ENCODE measurements around the gene ZCCHC18. TPM values are rescaled to one million over a fixed set of nuclear protein-coding genes. Genes with fewer than 3 reads are reported as not detected.

ZCCHC18 gene
- total RNA-seq, 1 experiment from 2014 or later: 0.21 TPM

DNA sequence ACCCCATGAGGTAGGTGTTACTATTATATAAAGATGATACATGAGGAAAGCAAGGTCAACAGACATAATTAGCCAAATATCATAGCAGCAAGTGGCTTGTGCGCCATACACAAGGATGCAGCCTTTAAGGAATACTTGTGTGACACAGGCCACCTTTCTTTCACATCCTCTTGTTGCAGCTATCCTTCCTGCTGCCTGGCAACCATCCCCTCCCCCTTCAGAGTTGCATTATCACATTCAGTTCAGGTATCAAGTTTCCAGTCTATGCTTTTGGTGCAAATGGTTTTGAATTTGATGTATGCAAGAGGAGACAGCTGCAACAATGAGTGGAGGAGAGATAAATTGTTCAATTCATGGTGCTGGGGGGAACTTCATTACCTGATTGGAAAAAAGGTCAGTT lies 6.4 kb downstream of the ZCCHC18 start:
- DNase-seq (ENCODE audit: low read depth, low spot score): no peak
- in situ Hi-C loops (cut with HindIII; ENCODE audit: low pct_unique_long_range_greater_than_20kb, low sequenced_read_pairs): no loop called here

DNA sequence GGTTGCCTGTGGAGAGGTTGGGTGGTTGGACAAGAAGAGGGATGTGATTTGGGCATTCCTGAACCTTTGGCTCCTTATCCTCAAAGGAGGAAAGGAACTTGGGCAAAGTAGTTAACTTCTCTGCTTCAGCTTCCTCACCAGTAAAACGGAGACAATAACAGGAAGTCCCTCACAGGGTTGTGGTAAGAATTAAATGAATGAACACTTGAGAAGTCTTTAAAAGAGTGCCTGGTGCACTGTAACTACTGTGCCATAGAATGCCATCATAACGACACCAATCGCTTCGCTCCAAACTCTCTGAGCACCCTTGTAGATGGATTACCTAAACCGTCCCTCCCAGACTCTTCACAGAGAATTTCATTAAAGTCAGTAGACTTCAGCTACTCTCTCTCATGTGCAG lies 10.5 kb downstream of the ZCCHC18 start:
- no peak for DNase-seq (ENCODE audit: low read depth, low spot score)
- in situ Hi-C loops (cut with HindIII; ENCODE audit: low pct_unique_long_range_greater_than_20kb, low sequenced_read_pairs): no loop called here

DNA sequence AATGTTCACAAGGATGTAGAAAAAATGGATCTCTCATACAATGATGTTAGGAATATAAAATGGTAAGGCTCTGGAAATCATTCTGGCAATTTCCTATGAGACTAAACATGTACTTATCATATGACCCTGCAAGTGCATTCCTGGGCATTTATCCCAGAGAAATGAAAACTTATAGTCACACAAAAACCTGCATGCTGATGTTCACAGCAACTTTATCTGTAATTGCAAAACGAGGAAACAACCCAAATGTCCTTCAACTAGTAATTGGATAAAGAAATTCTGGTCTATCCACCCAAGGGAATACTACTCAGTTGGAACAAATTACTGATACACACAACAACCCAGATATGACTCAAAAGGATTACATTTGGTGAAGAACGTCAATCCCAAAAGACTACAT lies 14.5 kb downstream of the ZCCHC18 start:
- no peak for DNase-seq (ENCODE audit: low read depth, low spot score)
- in situ Hi-C loops (cut with HindIII; ENCODE audit: low pct_unique_long_range_greater_than_20kb, low sequenced_read_pairs): no loop called here

DNA sequence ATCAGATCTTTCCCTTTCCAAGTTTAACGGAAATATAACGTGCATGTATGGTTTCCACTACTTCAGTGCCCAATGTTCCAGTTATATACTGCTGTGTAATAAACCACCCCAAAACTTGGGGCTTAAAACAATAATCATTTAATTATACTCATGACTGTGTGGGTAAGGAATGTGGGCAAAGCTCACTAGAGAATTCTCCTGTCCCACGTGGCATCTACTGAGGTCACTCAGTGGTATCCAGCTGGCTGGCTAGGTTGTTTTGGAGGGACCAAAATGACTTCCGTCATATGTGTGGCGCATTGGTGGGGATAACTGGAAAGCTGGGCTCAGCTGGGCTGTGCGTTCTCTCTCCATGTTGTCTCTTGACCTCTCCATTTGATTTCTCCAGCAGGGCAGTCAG lies 18.5 kb downstream of the ZCCHC18 start:
- no peak for DNase-seq (ENCODE audit: low read depth, low spot score)
- in situ Hi-C loops (cut with HindIII; ENCODE audit: low pct_unique_long_range_greater_than_20kb, low sequenced_read_pairs): no loop called here

DNA sequence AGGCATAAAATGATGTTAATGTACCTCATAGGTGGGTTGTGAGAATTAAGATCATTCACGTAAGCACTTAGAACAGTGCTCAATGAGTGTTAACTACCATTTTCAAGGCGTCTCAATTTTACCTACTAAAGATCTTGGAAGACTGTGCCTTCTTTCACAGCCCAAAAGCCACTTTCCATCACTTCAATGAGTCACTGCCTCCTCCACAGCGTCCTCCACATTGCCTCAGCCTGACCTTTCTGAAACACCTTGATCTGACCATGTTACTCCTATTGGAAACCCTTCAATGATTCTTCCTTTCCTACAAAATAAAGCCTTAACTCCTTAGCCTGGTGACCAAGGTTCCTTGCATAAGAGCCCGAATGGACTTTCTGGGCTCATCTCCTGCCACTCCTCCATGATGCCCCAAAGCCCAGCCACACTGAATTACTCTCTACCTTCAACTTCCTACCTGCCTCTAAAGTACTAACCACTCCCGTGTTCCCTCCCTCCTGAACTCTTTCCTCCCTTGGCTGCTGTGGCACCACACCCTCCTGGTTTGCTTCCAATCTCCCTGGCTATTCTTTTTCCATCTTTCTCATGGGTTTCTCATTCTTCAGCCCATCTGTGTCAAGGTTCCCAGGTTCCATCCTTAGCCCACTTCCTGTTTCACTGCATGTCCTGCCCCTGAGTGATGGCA lies 22.4 kb downstream of the ZCCHC18 start:
- in situ Hi-C loops (cut with HindIII; ENCODE audit: low pct_unique_long_range_greater_than_20kb, low sequenced_read_pairs): no loop called here

DNA sequence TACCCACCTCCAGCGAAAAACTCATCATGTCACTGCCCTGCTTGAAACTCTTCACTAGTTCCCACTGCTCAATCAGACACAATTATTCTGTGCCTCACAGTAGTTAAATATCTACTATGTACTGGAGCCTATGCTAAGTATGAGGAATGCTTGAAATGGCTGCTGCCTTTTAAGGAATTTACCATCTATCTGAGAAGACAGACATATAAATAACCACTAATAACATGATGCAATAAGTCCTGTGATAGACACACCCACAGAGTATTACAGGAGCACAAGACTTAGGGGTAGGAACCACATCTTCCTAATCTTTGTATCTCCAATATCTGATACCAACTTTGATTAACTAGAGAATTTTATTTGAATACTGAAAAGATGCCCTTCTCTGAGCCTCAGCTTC lies 23.4 kb downstream of the ZCCHC18 start:
- in situ Hi-C loops (cut with HindIII; ENCODE audit: low pct_unique_long_range_greater_than_20kb, low sequenced_read_pairs): no loop called here
- no peak for DNase-seq (ENCODE audit: low read depth, low spot score)

More for the DNA sequence above, 22.4 kb downstream of the ZCCHC18 start:
- DNase-seq (ENCODE audit: low read depth, low spot score): no peak

DNA sequence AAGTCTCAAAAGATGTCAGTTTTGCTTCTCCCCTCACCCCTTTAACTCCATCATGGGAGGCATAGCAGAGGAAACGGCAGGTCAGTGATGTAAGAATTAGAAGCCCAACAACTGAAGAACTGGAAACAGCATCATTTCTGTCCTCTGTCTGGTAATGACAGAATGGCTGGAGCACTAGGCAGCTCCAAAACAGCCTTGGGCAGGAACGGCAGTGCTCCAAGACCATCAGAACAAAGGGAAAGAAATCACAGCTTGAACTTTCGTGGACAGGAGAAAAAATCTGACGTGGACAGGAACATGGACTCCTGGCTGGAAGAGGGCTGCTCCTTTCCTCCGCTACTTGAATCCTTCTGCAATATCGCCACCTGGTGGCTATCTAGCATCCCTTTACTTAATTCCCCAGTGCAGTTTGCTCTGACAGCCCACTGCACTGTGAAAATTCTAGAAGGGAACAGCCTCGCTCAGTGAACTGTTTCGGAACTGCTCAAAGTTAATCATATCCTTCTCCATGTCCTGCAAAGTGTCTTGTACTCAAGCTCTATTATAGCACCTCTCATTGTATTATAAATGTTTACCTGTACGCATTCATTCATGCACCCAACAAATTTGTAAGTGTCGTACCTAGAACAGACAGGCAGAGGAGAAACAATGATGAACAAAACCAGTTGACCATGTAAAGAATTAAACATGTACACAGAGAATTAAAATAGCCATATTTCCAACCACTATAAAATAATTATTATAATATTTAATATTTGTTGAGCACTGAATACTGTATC lies 24.1 kb downstream of the ZCCHC18 start:
- in situ Hi-C loops (cut with HindIII; ENCODE audit: low pct_unique_long_range_greater_than_20kb, low sequenced_read_pairs): no loop called here
- DNase-seq (ENCODE audit: low read depth, low spot score): peak; percentile 80

DNA sequence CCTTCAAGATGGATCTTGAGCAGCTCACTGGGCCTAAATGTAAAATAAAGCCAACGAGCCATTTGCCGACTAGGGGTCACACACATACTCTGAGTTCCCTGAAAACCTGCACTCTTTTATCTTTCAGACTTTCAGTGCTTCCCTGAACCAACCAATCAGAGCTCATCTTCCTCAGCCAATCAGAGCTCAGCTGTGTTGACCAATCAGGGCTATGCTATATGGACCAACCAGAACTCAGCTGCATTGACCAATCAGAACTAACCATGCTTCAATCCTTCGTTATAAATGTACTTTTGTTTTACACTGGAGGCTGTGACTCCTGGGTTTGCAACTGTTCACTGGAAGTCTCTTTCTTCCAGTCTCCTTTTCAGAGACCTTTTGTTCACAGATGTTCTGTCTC lies 25.2 kb downstream of the ZCCHC18 start:
- DNase-seq (ENCODE audit: low read depth, low spot score): peak; percentile 32
- in situ Hi-C loops (cut with HindIII; ENCODE audit: low pct_unique_long_range_greater_than_20kb, low sequenced_read_pairs): no loop called here

DNA sequence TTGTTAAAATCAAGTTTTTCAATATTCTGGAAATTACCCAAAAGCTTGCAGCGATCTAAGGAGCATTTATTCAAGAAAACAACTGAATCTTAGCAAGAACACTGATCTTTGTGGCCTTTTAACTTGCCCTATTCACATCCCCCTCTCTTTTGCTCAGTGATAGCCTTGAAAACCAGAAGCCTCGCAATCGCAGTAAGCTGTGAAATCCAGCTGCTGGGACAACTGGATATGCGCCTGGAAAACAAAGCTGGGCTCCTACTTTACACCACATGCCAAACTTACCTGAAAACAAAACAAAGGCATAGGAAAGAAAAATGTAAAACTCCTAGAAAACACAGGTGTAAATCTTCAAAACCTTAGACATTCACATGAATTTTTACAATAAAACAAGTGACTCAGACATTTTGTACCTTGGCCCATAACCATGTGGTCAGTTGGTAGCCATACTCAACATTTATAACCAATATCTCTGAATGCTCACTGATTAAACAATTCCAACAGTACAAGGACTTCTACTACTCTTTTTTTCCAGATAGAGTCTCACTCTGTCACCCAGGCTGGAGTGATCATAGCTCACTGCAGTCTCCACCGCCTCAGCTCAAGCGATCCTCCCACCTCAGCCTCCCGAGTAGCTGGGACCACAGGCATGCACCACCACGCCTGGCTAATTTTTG lies 28.9 kb downstream of the ZCCHC18 start:
- DNase-seq (ENCODE audit: low read depth, low spot score): no peak
- in situ Hi-C loops (cut with HindIII; ENCODE audit: low pct_unique_long_range_greater_than_20kb, low sequenced_read_pairs): no loop called here

DNA sequence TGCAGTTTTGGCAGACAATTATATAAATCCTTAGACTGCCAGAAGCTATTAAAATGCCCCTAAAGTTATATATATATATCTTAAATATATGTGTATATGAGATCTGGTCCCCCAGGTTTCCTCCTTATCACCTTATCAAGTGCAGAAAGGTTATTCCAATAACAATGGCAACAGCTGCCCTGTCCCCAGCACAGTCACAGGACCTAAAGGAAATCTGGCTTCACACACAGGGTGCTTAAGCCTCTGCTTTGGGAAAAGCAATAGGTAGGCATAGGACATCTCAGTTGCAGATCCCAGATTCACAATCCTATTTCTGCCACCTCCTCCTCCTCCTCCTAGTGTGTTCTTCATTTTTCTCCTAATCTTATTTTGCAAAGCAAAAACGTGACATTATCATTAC lies 38.7 kb downstream of the ZCCHC18 start:
- in situ Hi-C loops (cut with HindIII; ENCODE audit: low pct_unique_long_range_greater_than_20kb, low sequenced_read_pairs): no loop called here

DNA sequence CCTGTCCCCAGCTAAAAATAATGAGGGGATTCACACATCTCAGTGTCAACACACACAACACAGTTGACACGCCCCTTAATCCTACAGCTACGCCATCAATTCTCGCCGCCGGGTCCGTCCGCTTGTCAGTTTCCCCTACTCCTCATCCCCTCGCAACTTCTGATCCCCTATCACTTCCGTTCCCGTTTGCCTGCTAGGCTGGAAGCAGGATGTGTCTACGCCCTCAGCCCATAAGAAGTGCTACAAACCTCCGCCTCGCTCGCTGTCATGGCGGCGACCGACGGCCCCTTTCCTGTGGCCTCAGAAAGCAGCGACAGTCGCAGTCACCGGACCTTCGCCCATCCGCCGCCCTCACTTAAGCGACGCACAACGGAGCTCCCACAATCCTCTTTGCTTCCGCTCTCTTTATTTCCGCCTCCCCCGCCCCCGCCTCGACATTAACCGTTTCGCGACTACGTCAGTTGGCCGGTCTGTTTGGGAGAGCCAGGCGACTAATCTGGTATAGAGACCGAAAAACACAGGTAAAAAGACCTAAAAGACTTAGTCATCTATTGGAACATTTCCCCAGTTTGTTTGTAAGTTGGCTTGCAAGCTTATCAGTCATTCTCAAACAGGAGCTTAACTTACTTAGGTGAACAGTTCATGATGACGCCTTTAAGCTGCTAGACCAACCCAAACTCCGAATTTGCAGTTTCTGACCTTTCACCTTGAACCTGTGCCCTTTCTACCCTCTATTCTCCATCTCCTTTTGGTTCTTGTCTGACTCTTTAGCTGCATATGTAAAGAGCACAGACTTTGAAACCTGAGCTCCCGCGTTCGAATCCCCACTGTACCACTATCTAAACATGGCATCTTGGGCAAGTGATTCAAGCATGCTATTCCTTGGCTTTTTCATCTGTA lies 44.6 kb downstream of the ZCCHC18 start, which contains the start of gene SLC25A53:
SLC25A53 (minus strand) TSS at position 380 of the 900 bp plus-strand sequence. CDS start 51,752 bp downstream, outside the sequence.
- peak; percentile 80 for DNase-seq (ENCODE audit: low read depth, low spot score)
- in situ Hi-C loops (cut with HindIII; ENCODE audit: low pct_unique_long_range_greater_than_20kb, low sequenced_read_pairs): no loop called here

More for the DNA sequence above, 38.7 kb downstream of the ZCCHC18 start:
- DNase-seq (ENCODE audit: low read depth, low spot score): no peak

Other genes starting within 250 kb of the ZCCHC18 start
- gene TMSB15B, start 149.9 kb upstream of the ZCCHC18 start, total RNA-seq (2014; rRNA removed; shearing (Covaris generic)): 5.3 and 5.5 TPM in 2 replicates
- not detected in 2 replicates for gene H2BW1, start 98.8 kb upstream of the ZCCHC18 start, total RNA-seq (2014; rRNA removed; shearing (Covaris generic))
- gene H2BW2, start 72.6 kb upstream of the ZCCHC18 start, total RNA-seq (2014; rRNA removed; shearing (Covaris generic)): not detected in 2 replicates
- 0.24 and 0.98 TPM in 2 replicates for gene TMSB15C, start 36.3 kb upstream of the ZCCHC18 start, total RNA-seq (2014; rRNA removed; shearing (Covaris generic))
- 9.6 and 10.6 TPM in 2 replicates for gene SLC25A53, start 44.5 kb downstream of the ZCCHC18 start, total RNA-seq (2014; rRNA removed; shearing (Covaris generic))
- 22.8 and 25.7 TPM in 2 replicates for gene FAM199X, start 53.9 kb downstream of the ZCCHC18 start, total RNA-seq (2014; rRNA removed; shearing (Covaris generic))
- 0.24 and 0.34 TPM in 2 replicates for gene ESX1, start 142.4 kb downstream of the ZCCHC18 start, total RNA-seq (2014; rRNA removed; shearing (Covaris generic))